ENCODE results near the gene STIP1.

- TF ChIP-seq CTCF (IDR thresholded peaks at IDR 0.05 in 4 of 5, conservative IDR thresholded peaks at IDR 0.05 in 1 of 5) = peak; percentile 79 to 98 (median 94)
- peak; percentile 82 to 86 for TF ChIP-seq POLR2A (IDR thresholded peaks at IDR 0.05)
Measured at GRCh38 chr11:64251016-64251752, 65.2 kb downstream of the STIP1 start, which contains the start of gene PLCB3.
